A549 (cell line): ENCODE measurements around the gene NTM.

Source experiments
- POLR2AphosphoS2 ChIP-seq: conservative IDR thresholded peaks from 2 replicates; pipeline ENCODE4 v1.6.1; 2012; ENCODE audit warnings: low read length, improper control_type of control experiment, inconsistent platforms
- TF ChIP-seq, protein P1 (sequence below): fragments of 150-350 bp; IDR thresholded peaks from 2 replicates; pipeline ENCODE4 v1.6.1; 2014; ENCODE audit warnings: low read depth, mild to moderate bottlenecking, low read length

DNA sequence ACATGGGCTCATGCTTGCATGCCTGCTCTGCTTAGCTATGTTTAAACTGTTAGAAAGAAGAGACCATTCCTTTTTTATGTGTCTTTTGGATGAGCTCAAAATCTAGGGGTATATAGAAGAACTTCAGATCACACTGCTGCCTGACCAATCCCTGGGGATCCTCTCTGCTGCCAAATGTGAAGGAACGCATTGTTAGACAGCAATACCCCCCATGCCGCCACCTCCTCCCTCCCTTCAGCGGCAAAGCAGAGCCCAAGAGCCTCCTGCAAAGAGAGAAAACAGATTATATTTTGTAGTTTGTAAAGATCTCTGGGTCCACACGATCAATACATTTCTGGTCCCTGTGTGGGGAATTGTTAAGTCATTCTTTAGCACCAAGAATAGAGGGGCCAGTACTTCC, 677.6 kb downstream of the NTM start:
- TF ChIP-seq, protein P1, sequence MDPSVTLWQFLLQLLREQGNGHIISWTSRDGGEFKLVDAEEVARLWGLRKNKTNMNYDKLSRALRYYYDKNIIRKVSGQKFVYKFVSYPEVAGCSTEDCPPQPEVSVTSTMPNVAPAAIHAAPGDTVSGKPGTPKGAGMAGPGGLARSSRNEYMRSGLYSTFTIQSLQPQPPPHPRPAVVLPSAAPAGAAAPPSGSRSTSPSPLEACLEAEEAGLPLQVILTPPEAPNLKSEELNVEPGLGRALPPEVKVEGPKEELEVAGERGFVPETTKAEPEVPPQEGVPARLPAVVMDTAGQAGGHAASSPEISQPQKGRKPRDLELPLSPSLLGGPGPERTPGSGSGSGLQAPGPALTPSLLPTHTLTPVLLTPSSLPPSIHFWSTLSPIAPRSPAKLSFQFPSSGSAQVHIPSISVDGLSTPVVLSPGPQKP = no peak
- no peak for TF ChIP-seq POLR2AphosphoS2
